Measurements from ENCODE around the gene PIGL.
A peak's percentile ranks its signal among the peaks of the same experiment; 100 is the strongest.

The PIGL gene

DNA sequence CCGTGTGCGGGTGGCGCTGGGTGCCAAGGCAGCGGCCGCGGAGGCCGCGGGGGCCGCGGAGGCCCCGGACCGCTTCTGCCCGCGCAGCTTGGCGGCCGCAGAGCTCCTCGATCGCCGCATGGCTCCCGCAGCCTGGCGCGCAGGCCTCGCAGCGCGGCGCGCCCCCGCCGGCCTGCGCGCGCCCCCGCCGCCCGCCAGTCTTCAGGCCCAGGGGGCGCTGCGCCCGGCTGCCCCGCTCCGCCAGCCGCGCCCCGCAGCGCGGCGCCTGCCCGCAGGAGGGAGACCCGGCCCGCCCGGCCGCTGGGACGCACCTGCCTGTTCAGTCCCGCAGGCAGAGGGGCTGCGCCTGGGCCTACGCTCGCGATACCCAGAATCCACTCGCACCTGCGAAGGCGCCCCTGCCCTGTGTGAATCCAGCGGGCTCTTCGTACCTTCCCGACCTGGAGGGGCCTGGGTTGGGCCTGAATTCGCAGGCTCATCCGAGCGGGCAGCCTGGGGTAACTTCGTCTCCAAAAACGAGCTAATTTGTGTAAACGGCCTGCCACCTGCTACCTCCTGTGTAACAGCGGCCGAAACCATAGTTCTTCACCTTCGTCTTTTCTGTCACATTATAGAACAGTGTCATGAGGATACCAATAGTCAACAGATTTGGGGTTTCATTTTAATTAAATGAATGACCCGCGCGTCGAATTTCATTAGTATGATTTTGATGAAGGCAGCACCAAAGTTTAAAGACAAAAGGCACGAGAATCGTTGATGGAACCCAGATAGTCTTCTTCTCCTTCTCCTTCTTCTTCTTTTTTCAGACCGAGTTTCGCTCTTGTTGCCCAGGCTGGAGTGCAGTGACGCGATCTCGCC, 136.5 kb downstream of the PIGL start, which contains the start of gene CENPV:
Gene CENPV, minus strand, starts transcription at position 153 of the 858 bp plus-strand sequence. Its CDS starts 33 bp downstream, at position 120.
- peak within 1 kb of the TSS; percentile 62 for H3K4me3 ChIP-seq (ENCODE audit: low read depth, low read length)
- TF ChIP-seq, protein P1, sequence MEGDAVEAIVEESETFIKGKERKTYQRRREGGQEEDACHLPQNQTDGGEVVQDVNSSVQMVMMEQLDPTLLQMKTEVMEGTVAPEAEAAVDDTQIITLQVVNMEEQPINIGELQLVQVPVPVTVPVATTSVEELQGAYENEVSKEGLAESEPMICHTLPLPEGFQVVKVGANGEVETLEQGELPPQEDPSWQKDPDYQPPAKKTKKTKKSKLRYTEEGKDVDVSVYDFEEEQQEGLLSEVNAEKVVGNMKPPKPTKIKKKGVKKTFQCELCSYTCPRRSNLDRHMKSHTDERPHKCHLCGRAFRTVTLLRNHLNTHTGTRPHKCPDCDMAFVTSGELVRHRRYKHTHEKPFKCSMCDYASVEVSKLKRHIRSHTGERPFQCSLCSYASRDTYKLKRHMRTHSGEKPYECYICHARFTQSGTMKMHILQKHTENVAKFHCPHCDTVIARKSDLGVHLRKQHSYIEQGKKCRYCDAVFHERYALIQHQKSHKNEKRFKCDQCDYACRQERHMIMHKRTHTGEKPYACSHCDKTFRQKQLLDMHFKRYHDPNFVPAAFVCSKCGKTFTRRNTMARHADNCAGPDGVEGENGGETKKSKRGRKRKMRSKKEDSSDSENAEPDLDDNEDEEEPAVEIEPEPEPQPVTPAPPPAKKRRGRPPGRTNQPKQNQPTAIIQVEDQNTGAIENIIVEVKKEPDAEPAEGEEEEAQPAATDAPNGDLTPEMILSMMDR (IDR thresholded peaks at IDR 0.05; ENCODE audit: low read depth, low read length, missing control alignments): peak; percentile 25
- DNase-seq (ENCODE audit: low read depth): no peak

DNA sequence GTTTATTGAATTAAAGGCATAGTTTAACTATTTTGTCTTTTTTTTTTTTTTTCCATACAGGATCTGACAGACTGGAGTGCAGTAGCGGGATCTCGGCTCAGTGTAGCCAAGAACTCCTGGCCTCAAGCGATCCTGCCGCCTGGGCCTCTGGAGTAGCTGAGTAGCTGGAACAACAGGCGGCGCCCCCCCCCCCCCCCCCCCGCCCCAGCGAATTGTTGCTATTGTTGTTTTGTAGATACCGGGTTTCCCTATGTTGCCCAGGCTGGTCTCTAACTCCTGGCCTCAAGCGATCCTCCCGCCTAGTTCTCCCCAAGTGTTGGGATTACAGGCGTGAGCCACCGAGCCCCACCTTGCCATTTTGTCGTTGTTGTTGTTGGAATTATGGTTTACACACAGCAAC, 137.6 kb downstream of the PIGL start:
- TF ChIP-seq, protein P1 (IDR thresholded peaks at IDR 0.05; ENCODE audit: low read depth, low read length, missing control alignments): no peak
- H3K4me3 ChIP-seq (ENCODE audit: low read depth, low read length): no peak overlapping the region
- no peak for DNase-seq (ENCODE audit: low read depth)

DNA sequence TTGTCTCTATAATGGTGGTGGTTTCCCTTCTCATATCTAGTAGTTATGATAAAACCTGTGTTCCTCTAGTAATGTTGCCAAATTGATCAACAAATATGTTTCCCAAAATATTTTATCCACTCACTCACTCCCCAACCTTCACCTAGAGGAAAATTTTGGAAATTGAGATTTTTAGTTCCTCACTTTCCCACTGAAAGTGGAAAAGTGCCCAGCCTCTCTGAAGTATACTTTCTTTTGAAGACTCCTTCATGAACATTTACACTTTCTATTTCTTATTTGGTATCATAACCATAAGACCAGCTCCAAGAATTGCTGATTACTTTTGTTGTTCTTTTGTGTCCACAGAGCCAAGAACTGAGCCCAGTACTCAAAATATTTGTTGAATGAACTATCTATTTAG, 141.4 kb downstream of the PIGL start:
- no peak for DNase-seq (ENCODE audit: low read depth)
- TF ChIP-seq, protein P1 (IDR thresholded peaks at IDR 0.05; ENCODE audit: low read depth, low read length, missing control alignments): no peak
- no peak overlapping the region for H3K4me3 ChIP-seq (ENCODE audit: low read depth, low read length)

DNA sequence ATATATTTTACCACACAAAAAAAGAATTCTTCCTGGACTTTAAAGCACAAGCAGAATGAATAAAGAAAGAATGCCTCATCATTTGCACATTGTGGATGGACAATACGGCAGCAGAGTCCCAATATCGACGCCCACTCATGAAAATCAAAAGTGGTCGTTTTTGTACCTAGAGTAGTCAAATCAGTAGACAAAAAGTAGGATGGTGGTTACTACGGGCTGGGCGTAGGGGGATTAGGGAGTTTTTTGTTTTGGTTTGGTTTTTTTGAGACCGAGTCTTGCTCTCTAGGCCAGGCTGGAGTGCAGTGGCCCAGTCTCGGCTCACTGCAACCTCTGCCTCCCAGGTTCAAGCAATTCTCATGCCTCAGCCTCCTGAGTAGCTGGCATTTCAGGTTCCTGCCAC, 144.9 kb downstream of the PIGL start:
- no peak for DNase-seq (ENCODE audit: low read depth)
- no peak overlapping the region for H3K4me3 ChIP-seq (ENCODE audit: low read depth, low read length)
- TF ChIP-seq, protein P1 (IDR thresholded peaks at IDR 0.05; ENCODE audit: low read depth, low read length, missing control alignments): no peak

DNA sequence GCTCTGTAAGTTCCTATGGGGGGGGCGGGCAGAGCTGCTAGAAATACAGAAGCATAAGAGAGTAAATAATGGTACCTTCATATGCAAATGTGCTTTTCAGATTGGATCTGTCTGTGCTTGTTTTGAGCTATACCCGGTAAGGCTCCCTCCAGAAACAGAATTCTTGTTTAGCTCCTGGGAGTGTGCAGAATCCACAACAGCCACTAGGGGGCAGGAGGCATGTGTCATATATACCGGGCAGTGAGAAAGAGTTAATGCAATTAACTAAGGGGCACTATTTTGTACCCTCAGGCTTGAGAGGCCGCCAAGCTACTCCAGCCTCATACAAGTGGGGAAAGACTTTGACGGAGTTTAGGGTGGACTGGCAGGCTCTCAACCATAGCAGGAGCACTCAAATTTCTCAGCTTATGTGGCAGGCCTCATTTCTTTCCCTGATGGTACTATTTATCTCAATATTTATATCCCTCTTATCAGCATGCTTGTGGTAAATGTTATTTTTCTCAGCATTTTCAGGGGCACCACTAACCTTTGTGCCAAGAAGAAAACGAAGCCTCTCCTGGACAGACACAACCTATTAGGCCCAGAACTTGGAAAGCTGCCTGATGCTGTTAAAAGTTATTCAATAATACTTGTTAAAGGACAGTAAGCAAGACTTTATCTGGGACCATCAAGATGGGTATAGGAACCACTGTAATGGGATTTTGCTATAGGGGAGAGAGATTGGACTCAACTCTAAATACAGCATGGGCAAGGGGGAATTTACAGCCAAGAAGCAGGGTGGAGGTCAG, 146.9 kb downstream of the PIGL start:
- H3K4me3 ChIP-seq (ENCODE audit: low read depth, low read length): no peak overlapping the region
- TF ChIP-seq, protein P1 (IDR thresholded peaks at IDR 0.05; ENCODE audit: low read depth, low read length, missing control alignments): peak; percentile 89
- DNase-seq (ENCODE audit: low read depth): peak; percentile 68

DNA sequence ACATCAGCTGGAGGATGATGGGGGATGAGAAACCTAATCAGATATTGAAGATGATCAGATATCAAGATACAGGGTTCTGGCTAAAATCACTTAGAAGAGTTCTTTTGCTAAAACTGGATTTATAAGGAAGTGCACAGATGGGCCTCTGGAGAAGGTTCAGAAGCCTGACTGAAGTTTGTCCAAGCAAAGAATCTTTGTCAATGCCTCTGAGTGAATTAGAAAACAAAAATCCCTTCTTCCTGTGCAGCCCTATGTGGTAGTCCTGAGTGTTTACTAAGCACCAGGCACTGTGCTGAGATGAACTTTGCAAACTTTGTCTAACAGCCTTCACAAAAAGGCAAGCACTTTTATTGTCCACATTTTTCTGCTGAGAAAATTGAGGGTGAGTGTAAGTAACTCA, 147.6 kb downstream of the PIGL start:
- no peak for DNase-seq (ENCODE audit: low read depth)
- H3K4me3 ChIP-seq (ENCODE audit: low read depth, low read length): no peak overlapping the region
- TF ChIP-seq, protein P1 (IDR thresholded peaks at IDR 0.05; ENCODE audit: low read depth, low read length, missing control alignments): no peak

Measured in GM12864 (cell line).